H7 (cell line): ENCODE results near the gene TMEM208. TPM values are rescaled to one million over a fixed set of nuclear protein-coding genes. Genes with fewer than 3 reads are reported as not detected.

Experiments used
- DNase-seq: peaks from one replicate; pipeline ENCODE4 v3.0.0; 2012
- H3K27me3 ChIP-seq: 2 replicates; pipeline ENCODE4 v1.6.0; 2011; ENCODE audit warnings: mild to moderate bottlenecking, low read length; ENCODE audit not compliant: control insufficient read depth, insufficient read depth
- H3K36me3 ChIP-seq: replicated peaks from 2 replicates; pipeline ENCODE4 v1.5.1; 2011; ENCODE audit warnings: low read length; ENCODE audit not compliant: control insufficient read depth, insufficient read depth
- H3K4me3 ChIP-seq: 2 replicates; pipeline ENCODE4 v1.5.1; 2011; ENCODE audit warnings: low read depth, mild to moderate bottlenecking, control low read depth, low read length, moderate library complexity; ENCODE audit not compliant: insufficient read depth
- total RNA-seq: library from RNA; depleted of rRNA; stranded (reverse); fragments of >200 nt; shearing (Covaris generic); gene quantifications from 2 replicates; pipeline ENCODE4 v1.2.3, GENCODE V29; 2014; rRNA removed

TMEM208 gene
- 19.3 and 27.3 TPM in 2 replicates for total RNA-seq

- DNase-seq: peak; percentile 100
These were observed at the start of gene TMEM208 for GRCh38 chr16:67226804-67227566. TMEM208 (plus strand) TSS chr16:67227130; CDS start chr16:67227219, 89 bp downstream.

GRCh38 chr16:67177743-67178699 is 48.9 kb upstream of the TMEM208 start:
- DNase-seq: peak; percentile 100
- Histone ChIP-seq H3K4me3 (peak overlapping the region; percentile 59), H3K36me3 (no peaks in the 10 kb centered on the region), H3K27me3 (peaks cover 49% of the 10 kb centered on the region)

More at GRCh38 chr16:67226804-67227566, at the start of gene TMEM208:
- Histone ChIP-seq H3K36me3 (peaks cover 28% of the 10 kb centered on the region), H3K4me3 (peak within 1 kb of the TSS; percentile 87), H3K27me3 (no peaks in the 10 kb centered on the region)

- peaks cover 39% of the 10 kb centered on the region for H3K27me3 ChIP-seq
- peak; percentile 78 for DNase-seq
These were observed 47.4 kb upstream of the TMEM208 start for GRCh38 chr16:67179421-67180080.

GRCh38 chr16:67180166-67180565 is 46.8 kb upstream of the TMEM208 start:
- DNase-seq: no peak

More at GRCh38 chr16:67179421-67180080, 47.4 kb upstream of the TMEM208 start:
- H3K36me3 ChIP-seq: no peaks in the 10 kb centered on the region
- no peak overlapping the region for H3K4me3 ChIP-seq

GRCh38 chr16:67181346-67181745 is 45.6 kb upstream of the TMEM208 start:
- Histone ChIP-seq H3K36me3 (no peaks in the 10 kb centered on the region), H3K27me3 (peaks cover 36% of the 10 kb centered on the region), H3K4me3 (no peak overlapping the region)
- DNase-seq: no peak

More at GRCh38 chr16:67180166-67180565, 46.8 kb upstream of the TMEM208 start:
- H3K4me3 ChIP-seq: no peak overlapping the region
- peaks cover 39% of the 10 kb centered on the region for H3K27me3 ChIP-seq
- no peaks in the 10 kb centered on the region for H3K36me3 ChIP-seq

GRCh38 chr16:67182288-67182687 is 44.6 kb upstream of the TMEM208 start:
- DNase-seq: no peak
- no peak overlapping the region for H3K4me3 ChIP-seq
- H3K36me3 ChIP-seq: no peaks in the 10 kb centered on the region
- peaks cover 27% of the 10 kb centered on the region for H3K27me3 ChIP-seq

- peaks cover 21% of the 10 kb centered on the region for H3K27me3 ChIP-seq
- H3K4me3 ChIP-seq: peak overlapping the region; percentile 83
- no peak for DNase-seq
- no peaks in the 10 kb centered on the region for H3K36me3 ChIP-seq
These were observed 43.7 kb upstream of the TMEM208 start for GRCh38 chr16:67183284-67183626.

- peaks cover 19% of the 10 kb centered on the region for H3K27me3 ChIP-seq
- no peaks in the 10 kb centered on the region for H3K36me3 ChIP-seq
- peak within 1 kb of the TSS; percentile 83 for H3K4me3 ChIP-seq
- DNase-seq: peak; percentile 100
These were observed 43.1 kb upstream of the TMEM208 start, which contains the start of gene MATCAP1 for GRCh38 chr16:67183627-67184452. MATCAP1 (minus strand) TSS chr16:67183963; CDS start chr16:67180610, 3,353 bp downstream.

GRCh38 chr16:67184453-67184994 is 42.4 kb upstream of the TMEM208 start:
- Histone ChIP-seq H3K4me3 (peak overlapping the region; percentile 83), H3K36me3 (no peaks in the 10 kb centered on the region), H3K27me3 (peaks cover 19% of the 10 kb centered on the region)
- peak; percentile 83 for DNase-seq

- peak overlapping the region; percentile 83; the same call in 1 of the 2 replicates for H3K4me3 ChIP-seq
- DNase-seq: peak; percentile 94
- peaks cover 19% of the 10 kb centered on the region for H3K27me3 ChIP-seq
- no peaks in the 10 kb centered on the region for H3K36me3 ChIP-seq
These were observed 41.8 kb upstream of the TMEM208 start for GRCh38 chr16:67184995-67185650.

GRCh38 chr16:67185651-67186134 is 41.2 kb upstream of the TMEM208 start:
- no peak for DNase-seq
- H3K4me3 ChIP-seq: no peak overlapping the region
- H3K36me3 ChIP-seq: no peaks in the 10 kb centered on the region
- H3K27me3 ChIP-seq: peaks cover 19% of the 10 kb centered on the region

- Histone ChIP-seq H3K4me3 (no peak overlapping the region), H3K27me3 (peaks cover 19% of the 10 kb centered on the region), H3K36me3 (no peaks in the 10 kb centered on the region)
- DNase-seq: peak; percentile 59
These were observed 40.4 kb upstream of the TMEM208 start for GRCh38 chr16:67186550-67186950.
